Effector CD8-positive, alpha-beta T cell (primary cell): ENCODE data around the gene GAS2.

Experiments used
- DNase-seq: peaks from one replicate; lab custom pipeline; 2025; lab: John Stamatoyannopoulos, UW

The GAS2 gene

GRCh38 chr11:22674470-22675439 is 8.3 kb downstream of the GAS2 start:
- DNase-seq: no peak

GRCh38 chr11:22677153-22677903 is 10.9 kb downstream of the GAS2 start:
- no peak for DNase-seq

DNA sequence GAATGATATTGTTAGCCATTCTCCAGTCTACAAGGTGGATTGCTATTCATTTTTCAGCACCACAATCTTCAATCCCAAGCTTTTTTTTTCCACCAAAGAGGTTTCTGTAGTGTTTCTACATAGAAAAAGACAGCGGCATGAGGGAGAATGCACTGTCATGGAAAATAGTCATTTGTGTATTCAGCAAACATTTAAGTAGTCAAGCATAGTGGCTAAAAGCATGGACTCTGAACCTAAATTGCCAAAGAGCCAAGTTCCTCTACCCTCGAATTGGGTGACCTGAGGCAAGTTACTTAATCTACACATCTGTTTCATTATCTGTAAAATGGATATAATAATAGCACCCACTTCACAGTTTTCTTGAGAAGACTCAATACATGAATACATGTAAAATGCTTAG is 14.2 kb downstream of the GAS2 start:
- no peak for DNase-seq

- no peak for DNase-seq
Measured at GRCh38 chr11:22681281-22681812, 14.9 kb downstream of the GAS2 start.

DNA sequence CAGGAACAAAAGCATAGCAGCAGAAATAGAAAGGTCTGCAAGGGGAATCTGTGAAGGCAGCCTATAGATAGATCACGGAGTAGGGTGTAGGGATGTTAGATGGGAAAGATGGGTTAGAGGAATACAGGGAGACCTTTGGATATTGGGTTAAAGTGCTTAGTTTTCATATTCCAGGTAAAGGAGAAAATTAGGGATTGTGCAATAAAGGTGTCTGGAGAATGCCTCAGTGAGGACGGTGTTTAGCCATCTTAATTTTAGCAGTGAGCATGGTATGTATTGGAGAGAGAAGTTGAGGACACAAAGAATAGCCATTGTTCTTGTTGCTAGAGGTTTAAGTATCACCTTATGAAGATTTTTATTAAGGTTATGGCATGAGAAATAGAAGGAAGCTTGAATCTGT is 17.7 kb downstream of the GAS2 start:
- no peak for DNase-seq

DNA sequence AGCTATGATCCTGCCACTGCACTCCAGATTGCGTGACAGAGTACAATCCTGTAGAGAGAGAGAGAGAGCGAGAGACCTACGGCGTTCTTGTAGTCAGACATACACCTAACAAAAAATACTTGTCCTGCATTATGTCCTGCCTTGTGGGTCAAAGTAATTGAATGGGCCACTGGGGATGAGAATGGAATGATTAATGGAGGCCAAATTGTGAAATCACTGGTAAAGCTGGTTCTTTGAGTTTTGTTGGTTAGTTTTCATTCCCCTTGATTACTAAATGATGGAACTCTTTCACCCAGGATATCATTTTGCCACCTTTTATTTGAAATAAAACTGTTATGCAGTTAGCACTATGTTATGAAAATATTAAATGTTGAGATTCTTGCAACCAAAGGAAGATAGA is 18.7 kb downstream of the GAS2 start:
- no peak for DNase-seq

GRCh38 chr11:22688914-22689313 is 22.5 kb downstream of the GAS2 start:
- DNase-seq: no peak

GRCh38 chr11:22690257-22690656 is 23.8 kb downstream of the GAS2 start:
- no peak for DNase-seq

- no peak for DNase-seq
Measured at GRCh38 chr11:22690871-22691270, 24.5 kb downstream of the GAS2 start.

GRCh38 chr11:22699388-22699787 is 33.0 kb downstream of the GAS2 start:
- no peak for DNase-seq

DNA sequence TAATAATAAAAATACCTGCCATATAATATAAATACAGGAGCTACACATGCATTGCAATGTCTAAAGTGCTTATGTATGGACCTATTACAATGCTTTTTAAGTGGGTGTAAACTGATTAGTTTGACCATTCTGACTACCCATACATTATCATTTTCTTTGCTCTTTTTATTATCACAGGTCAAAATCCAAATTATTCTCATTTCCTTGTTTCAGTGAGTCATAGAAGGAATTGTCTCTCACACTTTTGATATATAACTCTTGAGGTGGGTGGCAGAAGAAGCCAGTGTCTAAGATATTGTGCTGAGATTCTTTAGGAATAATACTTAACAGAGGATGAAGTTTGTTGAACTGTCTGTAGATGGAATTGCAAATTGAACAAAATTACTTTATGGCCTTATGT is 35.6 kb downstream of the GAS2 start:
- DNase-seq: no peak

GRCh38 chr11:22703040-22703439 is 36.6 kb downstream of the GAS2 start:
- no peak for DNase-seq

DNA sequence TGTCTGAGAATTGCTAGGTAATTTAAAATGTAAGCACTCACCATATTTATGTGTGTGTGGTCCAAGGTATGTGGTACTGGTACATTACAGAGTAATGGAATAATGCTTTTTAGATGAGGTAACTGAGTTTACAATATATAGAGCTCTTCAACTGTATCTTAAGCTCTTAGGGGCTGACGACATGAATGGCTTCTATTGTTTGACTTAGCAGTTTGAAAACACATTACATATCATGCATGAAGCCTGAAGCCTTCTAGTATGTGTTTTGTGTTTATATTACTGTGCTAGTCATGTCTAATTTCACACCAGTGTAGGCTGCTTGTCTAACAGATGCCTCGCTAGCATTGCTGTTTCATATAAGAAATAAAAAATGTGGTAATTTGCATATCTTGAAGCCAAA is 37.2 kb downstream of the GAS2 start:
- DNase-seq: no peak

GRCh38 chr11:22707119-22707899 is 40.9 kb downstream of the GAS2 start:
- no peak for DNase-seq

- DNase-seq: no peak
Measured at GRCh38 chr11:22711071-22711770, 44.8 kb downstream of the GAS2 start.

DNA sequence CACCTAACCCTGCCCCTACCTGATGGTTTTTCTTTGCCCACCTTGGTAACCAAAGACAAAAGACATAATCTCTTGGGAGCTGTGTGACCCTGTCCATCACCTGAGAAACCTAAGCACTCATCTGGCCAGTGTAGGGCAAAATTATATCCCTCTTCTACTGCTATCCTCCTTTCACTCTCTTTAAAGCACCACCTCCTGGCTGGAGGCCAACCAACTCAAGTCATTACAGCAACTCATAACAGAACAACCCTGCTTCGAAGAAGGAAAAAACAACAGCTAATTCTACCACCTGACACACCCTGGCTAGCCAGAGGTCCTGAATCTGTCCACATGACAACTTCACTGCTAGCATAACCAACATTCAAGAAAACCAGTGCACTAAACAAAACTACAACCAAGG is 45.5 kb downstream of the GAS2 start:
- no peak for DNase-seq

GRCh38 chr11:22713336-22713735 is 46.9 kb downstream of the GAS2 start:
- DNase-seq: no peak

- no peak for DNase-seq
Measured at GRCh38 chr11:22715971-22716370, 49.6 kb downstream of the GAS2 start.

DNA sequence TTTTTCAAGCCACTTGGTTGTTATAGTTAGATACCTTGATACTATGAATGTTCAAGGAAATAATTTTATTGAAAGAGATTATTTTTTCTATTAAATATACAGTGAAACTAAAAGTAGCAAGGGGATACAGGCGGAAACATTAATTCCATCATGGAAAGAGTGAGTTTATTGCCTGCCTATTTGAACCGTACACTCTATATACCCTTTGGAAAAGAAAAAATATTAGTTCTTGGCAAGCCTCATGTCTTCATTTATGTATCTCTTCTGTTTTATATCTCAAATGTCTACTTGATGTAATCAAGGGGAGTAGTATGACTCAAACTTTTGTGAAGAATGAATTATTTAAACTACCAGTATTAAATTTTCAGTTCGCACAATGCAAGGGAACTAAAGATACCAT is 54.0 kb downstream of the GAS2 start:
- no peak for DNase-seq

DNA sequence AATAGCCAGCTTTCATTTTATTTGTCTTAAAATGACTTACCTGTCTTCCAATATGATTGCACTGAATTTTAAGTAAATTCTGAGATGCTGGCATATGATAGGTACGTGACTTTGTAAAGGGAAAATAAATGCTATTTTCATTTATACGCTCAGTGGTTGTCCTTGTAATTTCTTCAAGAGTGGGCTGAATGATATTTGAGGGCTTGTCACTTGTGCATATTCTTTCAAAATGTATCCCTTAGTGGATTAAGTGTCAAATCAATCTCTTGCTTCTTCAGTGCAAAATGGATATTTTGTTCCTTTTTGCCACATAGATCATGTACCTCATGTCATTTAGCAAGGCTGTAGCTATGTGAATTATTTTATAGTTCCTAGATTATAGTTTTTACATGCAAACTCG is 56.9 kb downstream of the GAS2 start:
- DNase-seq: no peak

DNA sequence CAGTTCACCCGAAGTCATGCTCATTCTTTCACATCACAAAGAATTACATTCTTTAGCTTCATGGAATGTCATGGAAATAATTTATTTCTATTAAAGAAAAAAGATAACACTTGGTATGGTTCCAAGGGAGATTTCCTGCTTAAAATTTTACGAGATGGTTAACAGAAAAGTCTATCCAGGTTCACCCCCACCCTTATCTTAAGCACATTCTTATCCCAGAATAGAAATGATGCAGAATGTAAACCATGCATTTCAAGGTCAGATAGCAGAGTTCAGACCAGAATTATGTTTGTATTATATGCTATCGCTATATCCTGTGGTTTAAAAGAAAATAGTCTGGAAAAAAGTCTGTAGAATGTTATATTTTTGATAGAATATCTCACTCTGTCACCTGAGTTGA is 58.7 kb downstream of the GAS2 start:
- DNase-seq: no peak
